ENCODE results near the gene SPATA3.
A peak's percentile ranks its signal among the peaks of the same experiment; 100 is the strongest.
"Not testable (repeated sequence)": the region's sequence is repeated elsewhere in the genome, so short reads cannot be mapped to it uniquely, and the experiment has no call there.

The SPATA3 gene

GRCh38 chr2:231001921-231002320 is 6.0 kb downstream of the SPATA3 start:
- WGBS, 2 donors (ENCODE audit: extremely low coverage in 2 of 2, insufficient read length in 2 of 2, insufficient replicate concordance in 1 of 2), result no CpG with 5 or more reads among the region's 4 CpGs
- no peak overlapping the region for H3K14ac ChIP-seq (ENCODE audit: low read length)
- no peak overlapping the region for H3K4me2 ChIP-seq (ENCODE audit: insufficient read depth, low read length, poor library complexity, severe bottlenecking)
- no peak overlapping the region for H3K4ac ChIP-seq (ENCODE audit: low read length)
- no peak overlapping the region for H3K9ac ChIP-seq (ENCODE audit: low read depth, low read length, poor library complexity)
- H3K79me1 ChIP-seq (ENCODE audit: low read depth, low read length), result no peaks in the 10 kb centered on the region
- H3K4me3 ChIP-seq (ENCODE audit: low read length in 2 of 2), result no peak overlapping the region
- peaks cover 0 to 4% of the 10 kb centered on the region in 2 donors for H3K9me3 ChIP-seq (replicated peaks in 1 of 2; ENCODE audit: control insufficient read depth in 2 of 2, insufficient read depth in 1 of 2, low read depth in 1 of 2, low read length in 2 of 2)
- H2BK5ac ChIP-seq (ENCODE audit: low read length), result no peak overlapping the region
- no peak overlapping the region for H4K8ac ChIP-seq (ENCODE audit: low read depth, low read length)
- H2AK5ac ChIP-seq (ENCODE audit: low read depth, low read length), result no peak overlapping the region
- H2BK12ac ChIP-seq (ENCODE audit: low read length), result no peak overlapping the region
- H4K91ac ChIP-seq (ENCODE audit: low read depth, low read length, poor library complexity), result no peak overlapping the region
- no peak overlapping the region for H3K18ac ChIP-seq (ENCODE audit: low read length)
- H3K23ac ChIP-seq (ENCODE audit: low read depth, low read length, poor library complexity), result no peak overlapping the region
- H2AFZ ChIP-seq (ENCODE audit: low read length), result no peak overlapping the region
- H3K4me1 ChIP-seq (ENCODE audit: control insufficient read depth in 2 of 2, insufficient read depth in 1 of 2, low read depth in 1 of 2, low read length in 2 of 2), result no peaks in the 10 kb centered on the region
- no peak for DNase-seq (ENCODE audit: low spot score)
- H2BK15ac ChIP-seq (ENCODE audit: low read length), result no peak overlapping the region
- peaks cover 0 to 14% (median 0%) of the 10 kb centered on the region in 3 experiments for H3K27me3 ChIP-seq (ENCODE audit: control insufficient read depth in 3 of 3, insufficient read depth in 3 of 3, low read depth in 1 of 3, low read length in 3 of 3)
- no peaks in the 10 kb centered on the region for H3K36me3 ChIP-seq (replicated peaks in 1 of 2; ENCODE audit: control insufficient read depth in 2 of 2, insufficient read depth in 2 of 2, low read length in 2 of 2)
- H3K27ac ChIP-seq (replicated peaks; ENCODE audit: low read length), result no peak overlapping the region
- H2BK120ac ChIP-seq (ENCODE audit: low read depth, low read length), result no peak overlapping the region

- no peak overlapping the region for H2AK5ac ChIP-seq (ENCODE audit: low read depth, low read length)
- no peak overlapping the region for H2BK12ac ChIP-seq (ENCODE audit: low read length)
- WGBS, 2 donors (ENCODE audit: extremely low coverage in 2 of 2, insufficient read length in 2 of 2, insufficient replicate concordance in 1 of 2), result no CpG with 5 or more reads among the region's 10 CpGs
- H3K4me1 ChIP-seq (ENCODE audit: control insufficient read depth in 2 of 2, insufficient read depth in 1 of 2, low read depth in 1 of 2, low read length in 2 of 2), result peaks cover 0 to 1% of the 10 kb centered on the region in 2 donors
- no peak overlapping the region for H3K18ac ChIP-seq (ENCODE audit: low read length)
- H3K27ac ChIP-seq (replicated peaks; ENCODE audit: low read length), result no peak overlapping the region
- no peak overlapping the region for H3K23ac ChIP-seq (ENCODE audit: low read depth, low read length, poor library complexity)
- H2AFZ ChIP-seq (ENCODE audit: low read length), result no peak overlapping the region
- H3K79me1 ChIP-seq (ENCODE audit: low read depth, low read length), result no peaks in the 10 kb centered on the region
- H2BK15ac ChIP-seq (ENCODE audit: low read length), result no peak overlapping the region
- no peaks in the 10 kb centered on the region for H3K36me3 ChIP-seq (replicated peaks in 1 of 2; ENCODE audit: control insufficient read depth in 2 of 2, insufficient read depth in 2 of 2, low read length in 2 of 2)
- H3K4me2 ChIP-seq (ENCODE audit: insufficient read depth, low read length, poor library complexity, severe bottlenecking), result no peak overlapping the region
- H2BK120ac ChIP-seq (ENCODE audit: low read depth, low read length), result no peak overlapping the region
- no peaks in the 10 kb centered on the region for H3K9me3 ChIP-seq (replicated peaks in 1 of 2; ENCODE audit: control insufficient read depth in 2 of 2, insufficient read depth in 1 of 2, low read depth in 1 of 2, low read length in 2 of 2)
- H3K4me3 ChIP-seq (ENCODE audit: low read length in 2 of 2), result no peak overlapping the region
- H4K8ac ChIP-seq (ENCODE audit: low read depth, low read length), result no peak overlapping the region
- no peak overlapping the region for H3K14ac ChIP-seq (ENCODE audit: low read length)
- peaks cover 0 to 14% (median 0%) of the 10 kb centered on the region in 3 experiments for H3K27me3 ChIP-seq (ENCODE audit: control insufficient read depth in 3 of 3, insufficient read depth in 3 of 3, low read depth in 1 of 3, low read length in 3 of 3)
- H3K4ac ChIP-seq (ENCODE audit: low read length), result no peak overlapping the region
- H3K9ac ChIP-seq (ENCODE audit: low read depth, low read length, poor library complexity), result no peak overlapping the region
- no peak for DNase-seq (ENCODE audit: low spot score)
- no peak overlapping the region for H4K91ac ChIP-seq (ENCODE audit: low read depth, low read length, poor library complexity)
- no peak overlapping the region for H2BK5ac ChIP-seq (ENCODE audit: low read length)
These were observed 6.7 kb downstream of the SPATA3 start for GRCh38 chr2:231002641-231003040.

- Histone ChIP-seq H3K23ac (ENCODE audit: low read depth, low read length, poor library complexity) (no peak overlapping the region), H3K27me3 (ENCODE audit: control insufficient read depth in 3 of 3, insufficient read depth in 3 of 3, low read depth in 1 of 3, low read length in 3 of 3) (peaks cover 0 to 14% (median 0%) of the 10 kb centered on the region in 3 experiments), H3K18ac (ENCODE audit: low read length) (no peak overlapping the region), H2BK15ac (ENCODE audit: low read length) (no peak overlapping the region), H3K14ac (ENCODE audit: low read length) (no peak overlapping the region), H3K4me2 (ENCODE audit: insufficient read depth, low read length, poor library complexity, severe bottlenecking) (no peak overlapping the region), H2AFZ (ENCODE audit: low read length) (no peak overlapping the region), H4K8ac (ENCODE audit: low read depth, low read length) (no peak overlapping the region), H3K4me1 (ENCODE audit: control insufficient read depth in 2 of 2, insufficient read depth in 1 of 2, low read depth in 1 of 2, low read length in 2 of 2) (peaks cover 0 to 1% of the 10 kb centered on the region in 2 donors), H3K9me3 (replicated peaks in 1 of 2; ENCODE audit: control insufficient read depth in 2 of 2, insufficient read depth in 1 of 2, low read depth in 1 of 2, low read length in 2 of 2) (no peaks in the 10 kb centered on the region), H3K4me3 (ENCODE audit: low read length in 2 of 2) (no peak overlapping the region), H2BK12ac (ENCODE audit: low read length) (no peak overlapping the region), H3K4ac (ENCODE audit: low read length) (no peak overlapping the region), H2BK120ac (ENCODE audit: low read depth, low read length) (no peak overlapping the region), H3K79me1 (ENCODE audit: low read depth, low read length) (no peaks in the 10 kb centered on the region), H3K9ac (ENCODE audit: low read depth, low read length, poor library complexity) (no peak overlapping the region), H2AK5ac (ENCODE audit: low read depth, low read length) (no peak overlapping the region), H3K36me3 (replicated peaks in 1 of 2; ENCODE audit: control insufficient read depth in 2 of 2, insufficient read depth in 2 of 2, low read length in 2 of 2) (no peaks in the 10 kb centered on the region), H2BK5ac (ENCODE audit: low read length) (no peak overlapping the region), H3K27ac (replicated peaks; ENCODE audit: low read length) (no peak overlapping the region), H4K91ac (ENCODE audit: low read depth, low read length, poor library complexity) (no peak overlapping the region)
- DNase-seq (ENCODE audit: low spot score), result no peak
- no CpG with 5 or more reads among the region's 2 CpGs for WGBS, 2 donors (ENCODE audit: extremely low coverage in 2 of 2, insufficient read length in 2 of 2, insufficient replicate concordance in 1 of 2)
These were observed 7.3 kb downstream of the SPATA3 start for GRCh38 chr2:231003186-231003585.

GRCh38 chr2:231004930-231005329 is 9.0 kb downstream of the SPATA3 start:
- not testable (repeated sequence) for H2BK12ac ChIP-seq (ENCODE audit: low read length); H2AK5ac ChIP-seq (ENCODE audit: low read depth, low read length); H2BK5ac ChIP-seq (ENCODE audit: low read length); H2AFZ ChIP-seq (ENCODE audit: low read length); H3K27ac ChIP-seq (replicated peaks; ENCODE audit: low read length); H2BK15ac ChIP-seq (ENCODE audit: low read length); H4K91ac ChIP-seq (ENCODE audit: low read depth, low read length, poor library complexity); H3K14ac ChIP-seq (ENCODE audit: low read length); H3K4me1 ChIP-seq (ENCODE audit: control insufficient read depth in 2 of 2, insufficient read depth in 1 of 2, low read depth in 1 of 2, low read length in 2 of 2); H3K4me3 ChIP-seq (ENCODE audit: low read length in 2 of 2); H2BK120ac ChIP-seq (ENCODE audit: low read depth, low read length); H3K23ac ChIP-seq (ENCODE audit: low read depth, low read length, poor library complexity); H3K4me2 ChIP-seq (ENCODE audit: insufficient read depth, low read length, poor library complexity, severe bottlenecking); H3K27me3 ChIP-seq (ENCODE audit: control insufficient read depth in 3 of 3, insufficient read depth in 3 of 3, low read depth in 1 of 3, low read length in 3 of 3); H3K36me3 ChIP-seq (replicated peaks in 1 of 2; ENCODE audit: control insufficient read depth in 2 of 2, insufficient read depth in 2 of 2, low read length in 2 of 2); H3K4ac ChIP-seq (ENCODE audit: low read length); H3K9me3 ChIP-seq (replicated peaks in 1 of 2; ENCODE audit: control insufficient read depth in 2 of 2, insufficient read depth in 1 of 2, low read depth in 1 of 2, low read length in 2 of 2); DNase-seq (ENCODE audit: low spot score); H3K79me1 ChIP-seq (ENCODE audit: low read depth, low read length); H3K18ac ChIP-seq (ENCODE audit: low read length); H4K8ac ChIP-seq (ENCODE audit: low read depth, low read length)
- peak overlapping the region; percentile 24 for H3K9ac ChIP-seq (ENCODE audit: low read depth, low read length, poor library complexity)
